Measurements from ENCODE around the gene HACL1. TPM values are rescaled to one million over a fixed set of nuclear protein-coding genes. Genes with fewer than 3 reads are reported as not detected.

The HACL1 gene
- polyA plus RNA-seq, 1 donor (not counting 4 experiments of a cell fraction or from before 2014, with no cell fraction given), result 23.1 TPM

GRCh38 chr3:15616053-15616452, 14.7 kb upstream of the HACL1 start:
- dilution Hi-C loops (cut with MboI; ENCODE audit: extremely low pct_ligation_motif_present, low sequenced_read_pairs), result no loop called here

DNA sequence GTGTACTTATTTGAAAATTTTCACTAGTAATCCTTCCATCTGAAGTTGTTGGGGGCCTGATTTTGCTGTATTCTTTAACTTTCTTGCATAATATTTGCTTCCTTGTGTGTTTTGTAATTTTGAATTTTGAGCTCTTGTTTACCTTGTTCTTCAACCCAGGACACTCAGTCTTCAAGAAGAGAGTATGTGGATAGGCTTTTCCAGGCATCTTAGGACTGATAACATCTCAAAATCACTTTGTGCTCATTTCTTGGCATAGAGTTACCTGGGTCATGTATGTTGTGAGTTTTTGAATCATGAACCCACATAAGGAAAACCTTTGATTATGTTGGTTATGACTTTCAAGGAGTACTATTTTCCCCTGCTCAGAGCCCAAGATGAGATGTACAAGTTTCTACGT, 13.6 kb upstream of the HACL1 start:
- Histone ChIP-seq H3K4me2 (ENCODE audit: control insufficient read depth, extremely low read depth, insufficient read depth, low read depth, low read length) (no peak overlapping the region), H3K9me1 (ENCODE audit: control insufficient read depth, extremely low read depth, insufficient read depth, low read length) (no peaks in the 10 kb centered on the region), H3K27me3 (ENCODE audit: control insufficient read depth, extremely low read depth, insufficient read depth, low read length) (no peaks in the 10 kb centered on the region), H3K9ac (ENCODE audit: control insufficient read depth, extremely low read depth, insufficient read depth, low read length) (no peak overlapping the region), H4K20me1 (ENCODE audit: control insufficient read depth, extremely low read depth, insufficient read depth, low read length) (no peaks in the 10 kb centered on the region), H3K79me2 (ENCODE audit: control insufficient read depth, insufficient read depth, low read length) (no peaks in the 10 kb centered on the region), H3K27ac (ENCODE audit: control insufficient read depth, insufficient read depth, low read length) (no peak overlapping the region), H3K4me1 (ENCODE audit: control insufficient read depth, extremely low read depth, insufficient read depth, low read length) (no peaks in the 10 kb centered on the region), H3K36me3 (ENCODE audit: control insufficient read depth in 2 of 2, extremely low read depth in 1 of 2, insufficient read depth in 2 of 2, low read length in 2 of 2) (no peaks in the 10 kb centered on the region), H3K4me3 (ENCODE audit: control insufficient read depth in 2 of 3, extremely low read depth in 1 of 3, insufficient read depth in 2 of 3, low read depth in 1 of 3, low read length in 3 of 3) (no peak overlapping the region), H2AFZ (ENCODE audit: control insufficient read depth, low read length) (no peak overlapping the region), H3K9me3 (ENCODE audit: control insufficient read depth, low read depth, low read length) (no peaks in the 10 kb centered on the region)
- dilution Hi-C loops (cut with MboI; ENCODE audit: extremely low pct_ligation_motif_present, low sequenced_read_pairs), result no loop called here
- FAIRE-seq, result no peak
- TF ChIP-seq CTCF (optimal IDR thresholded peaks at IDR 0.05 in 1 of 3, IDR thresholded peaks at IDR 0.05 in 1 of 3, conservative IDR thresholded peaks at IDR 0.05 in 1 of 3; ENCODE audit: extremely low read depth in 1 of 3, insufficient read depth in 2 of 3, low read length in 3 of 3), result no peak
- TF ChIP-seq EZH2 (IDR thresholded peaks at IDR 0.05; ENCODE audit: low read length), result no peak
- DNase-seq (ENCODE audit: low read depth, low spot score), result no peak

More at GRCh38 chr3:15616053-15616452, 14.7 kb upstream of the HACL1 start:
- no peak for TF ChIP-seq CTCF (optimal IDR thresholded peaks at IDR 0.05 in 1 of 3, IDR thresholded peaks at IDR 0.05 in 1 of 3, conservative IDR thresholded peaks at IDR 0.05 in 1 of 3; ENCODE audit: extremely low read depth in 1 of 3, insufficient read depth in 2 of 3, low read length in 3 of 3)
- no peak for TF ChIP-seq EZH2 (IDR thresholded peaks at IDR 0.05; ENCODE audit: low read length)
- Histone ChIP-seq H3K9me1 (ENCODE audit: control insufficient read depth, extremely low read depth, insufficient read depth, low read length) (no peaks in the 10 kb centered on the region), H3K4me3 (ENCODE audit: control insufficient read depth in 2 of 3, extremely low read depth in 1 of 3, insufficient read depth in 2 of 3, low read depth in 1 of 3, low read length in 3 of 3) (no peak overlapping the region), H3K4me2 (ENCODE audit: control insufficient read depth, extremely low read depth, insufficient read depth, low read depth, low read length) (no peak overlapping the region), H3K27ac (ENCODE audit: control insufficient read depth, insufficient read depth, low read length) (no peak overlapping the region), H3K9me3 (ENCODE audit: control insufficient read depth, low read depth, low read length) (no peaks in the 10 kb centered on the region), H2AFZ (ENCODE audit: control insufficient read depth, low read length) (no peak overlapping the region), H3K9ac (ENCODE audit: control insufficient read depth, extremely low read depth, insufficient read depth, low read length) (no peak overlapping the region), H3K27me3 (ENCODE audit: control insufficient read depth, extremely low read depth, insufficient read depth, low read length) (no peaks in the 10 kb centered on the region), H3K36me3 (ENCODE audit: control insufficient read depth in 2 of 2, extremely low read depth in 1 of 2, insufficient read depth in 2 of 2, low read length in 2 of 2) (no peaks in the 10 kb centered on the region), H4K20me1 (ENCODE audit: control insufficient read depth, extremely low read depth, insufficient read depth, low read length) (no peaks in the 10 kb centered on the region), H3K4me1 (ENCODE audit: control insufficient read depth, extremely low read depth, insufficient read depth, low read length) (no peaks in the 10 kb centered on the region), H3K79me2 (ENCODE audit: control insufficient read depth, insufficient read depth, low read length) (no peaks in the 10 kb centered on the region)
- FAIRE-seq, result no peak
- DNase-seq (ENCODE audit: low read depth, low spot score), result no peak
